Uterus (tissue), 4 donors: ENCODE results near the gene NEK6. TPM values are rescaled to one million over a fixed set of nuclear protein-coding genes. Genes with fewer than 3 reads are reported as not detected.

Experiments
- DNase-seq, 2 donors: peaks; one replicate each; pipeline ENCODE4 v3.0.0-alpha.2; 2019 to 2020
- H3K27ac ChIP-seq, 2 donors: fragments of 200-600 bp; sonication (generic); 1 replicate in 1 of 2; 2 replicates in 1 of 2; pipeline ENCODE4 v1.5.1; 2016 to 2018
- H3K27me3 ChIP-seq, 2 donors: fragments of 200-600 bp; sonication (generic); one replicate each; pipeline ENCODE4 v1.5.1; 2018 to 2019; ENCODE audit warnings: control low read depth in 1 of 2
- H3K36me3 ChIP-seq, 2 donors: fragments of 200-600 bp; sonication (generic); one replicate each; pipeline ENCODE4 v1.5.1; 2019; ENCODE audit warnings: control low read depth in 1 of 2
- H3K4me1 ChIP-seq, 2 donors: fragments of 200-600 bp; sonication (generic); one replicate each; pipeline ENCODE4 v1.5.1; 2018 to 2019; ENCODE audit warnings: control low read depth in 1 of 2
- H3K4me3 ChIP-seq, 2 donors: fragments of 200-600 bp; sonication (generic); 1 replicate in 1 of 2; 2 replicates in 1 of 2; pipeline ENCODE4 v1.5.1; 2018 to 2019; ENCODE audit warnings: mild to moderate bottlenecking in 1 of 2
- H3K9me3 ChIP-seq, 2 donors: fragments of 200-600 bp; sonication (generic); one replicate each; pipeline ENCODE4 v1.5.1; 2019; ENCODE audit warnings: control low read depth in 1 of 2
- POLR2A ChIP-seq, 2 donors: fragments of 450-650 bp; IDR thresholded peaks; one replicate each; pipeline ENCODE4 v1.6.1; 2016; ENCODE audit warnings: antibody characterized with exemption in 2 of 2, mild to moderate bottlenecking in 1 of 2, moderate library complexity in 1 of 2
- intact Hi-C: fragments of 100-400 bp; cut with DNase I; formaldehyde crosslinking; loops from one replicate; pipeline ENCODE4 v1.15.1; 2023; ENCODE audit warnings: low total_unique reads
- total RNA-seq, 4 donors: library from RNA; depleted of rRNA in 3 of 4; stranded (reverse); fragments of >200 nt in 3 of 4; gene quantifications; one replicate each; pipeline versions ENCODE4 v1.1.0 to v1.2.4, GENCODE V29; 2014 to 2023
- TF ChIP-seq, protein P1 (sequence below), 4 experiments: fragments of 200-600 bp in 2 of 4; fragments of 450-650 bp in 2 of 4; sonication (generic) in 2 of 4; IDR thresholded peaks; one replicate each; pipeline ENCODE4 v1.5.1; 2016 to 2019; ENCODE audit warnings: antibody characterized with exemption in 4 of 4, mild to moderate bottlenecking in 2 of 4, moderate library complexity in 1 of 4
- donor health status: DM: yes; HTN: yes; CAD: no.

The NEK6 gene
- total RNA-seq, 4 donors from 2014 or later = 6.1 to 38.5 (median 34.7) TPM

DNA sequence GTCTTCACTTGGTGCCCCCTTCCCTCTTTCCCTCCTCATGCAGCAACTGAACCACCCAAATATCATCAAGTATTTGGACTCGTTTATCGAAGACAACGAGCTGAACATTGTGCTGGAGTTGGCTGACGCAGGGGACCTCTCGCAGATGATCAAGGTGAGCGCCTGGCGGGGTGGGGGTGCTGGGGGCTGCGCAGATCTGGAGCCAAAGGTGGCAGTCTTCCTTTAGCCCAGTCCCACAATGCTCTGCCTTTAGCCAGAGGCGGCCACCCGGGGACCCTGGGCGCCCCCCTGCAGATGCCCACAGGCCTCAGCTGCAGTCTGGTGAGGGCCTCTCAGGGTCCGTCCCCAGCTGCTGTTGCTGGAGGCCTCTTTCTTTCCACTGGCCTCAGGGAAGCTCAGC lies 63.7 kb downstream of the NEK6 start:
- TF ChIP-seq, protein P1, sequence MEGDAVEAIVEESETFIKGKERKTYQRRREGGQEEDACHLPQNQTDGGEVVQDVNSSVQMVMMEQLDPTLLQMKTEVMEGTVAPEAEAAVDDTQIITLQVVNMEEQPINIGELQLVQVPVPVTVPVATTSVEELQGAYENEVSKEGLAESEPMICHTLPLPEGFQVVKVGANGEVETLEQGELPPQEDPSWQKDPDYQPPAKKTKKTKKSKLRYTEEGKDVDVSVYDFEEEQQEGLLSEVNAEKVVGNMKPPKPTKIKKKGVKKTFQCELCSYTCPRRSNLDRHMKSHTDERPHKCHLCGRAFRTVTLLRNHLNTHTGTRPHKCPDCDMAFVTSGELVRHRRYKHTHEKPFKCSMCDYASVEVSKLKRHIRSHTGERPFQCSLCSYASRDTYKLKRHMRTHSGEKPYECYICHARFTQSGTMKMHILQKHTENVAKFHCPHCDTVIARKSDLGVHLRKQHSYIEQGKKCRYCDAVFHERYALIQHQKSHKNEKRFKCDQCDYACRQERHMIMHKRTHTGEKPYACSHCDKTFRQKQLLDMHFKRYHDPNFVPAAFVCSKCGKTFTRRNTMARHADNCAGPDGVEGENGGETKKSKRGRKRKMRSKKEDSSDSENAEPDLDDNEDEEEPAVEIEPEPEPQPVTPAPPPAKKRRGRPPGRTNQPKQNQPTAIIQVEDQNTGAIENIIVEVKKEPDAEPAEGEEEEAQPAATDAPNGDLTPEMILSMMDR (IDR thresholded peaks at IDR 0.05) = no peak
- intact Hi-C loops = loop anchor here (10.0 kb wide), 1 partner anchor 197 kb away; no protein-coding TSS in a partner anchor
- no peaks in the 10 kb centered on the region for H3K36me3 ChIP-seq
- no peak overlapping the region for H3K27ac ChIP-seq
- DNase-seq = no peak
- no peak overlapping the region for H3K4me3 ChIP-seq
- no peaks in the 10 kb centered on the region for H3K27me3 ChIP-seq
- no peaks in the 10 kb centered on the region for H3K9me3 ChIP-seq
- H3K4me1 ChIP-seq = no peaks in the 10 kb centered on the region

DNA sequence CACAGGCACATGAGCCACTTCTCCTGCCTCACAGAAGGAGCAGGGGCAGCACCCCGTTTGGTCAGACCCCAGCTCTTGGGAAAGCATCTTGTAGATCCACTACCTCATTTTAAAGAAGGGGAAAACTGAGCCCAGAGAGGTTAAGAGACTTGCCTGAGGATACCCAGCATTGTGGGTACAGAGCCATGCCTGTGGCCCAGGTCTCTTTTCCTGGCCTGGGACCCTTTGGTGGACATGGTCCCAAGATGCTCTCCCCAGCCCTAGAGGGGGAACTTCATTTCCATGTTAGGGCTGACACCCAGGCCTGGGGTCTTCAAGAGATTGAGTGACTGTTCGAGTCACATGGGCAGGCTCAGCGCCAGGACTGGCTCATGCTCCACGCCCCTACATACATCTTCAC lies 64.2 kb downstream of the NEK6 start:
- TF ChIP-seq POLR2A (IDR thresholded peaks at IDR 0.05) = no peak
- TF ChIP-seq, protein P1 (IDR thresholded peaks at IDR 0.05) = no peak
- Histone ChIP-seq H3K36me3 (no peaks in the 10 kb centered on the region), H3K9me3 (no peaks in the 10 kb centered on the region), H3K4me3 (no peak overlapping the region), H3K27me3 (no peaks in the 10 kb centered on the region), H3K27ac (no peak overlapping the region), H3K4me1 (no peaks in the 10 kb centered on the region)
- DNase-seq = no peak
- intact Hi-C loops = loop anchor here (10.0 kb wide), 1 partner anchor 197 kb away; no protein-coding TSS in a partner anchor

DNA sequence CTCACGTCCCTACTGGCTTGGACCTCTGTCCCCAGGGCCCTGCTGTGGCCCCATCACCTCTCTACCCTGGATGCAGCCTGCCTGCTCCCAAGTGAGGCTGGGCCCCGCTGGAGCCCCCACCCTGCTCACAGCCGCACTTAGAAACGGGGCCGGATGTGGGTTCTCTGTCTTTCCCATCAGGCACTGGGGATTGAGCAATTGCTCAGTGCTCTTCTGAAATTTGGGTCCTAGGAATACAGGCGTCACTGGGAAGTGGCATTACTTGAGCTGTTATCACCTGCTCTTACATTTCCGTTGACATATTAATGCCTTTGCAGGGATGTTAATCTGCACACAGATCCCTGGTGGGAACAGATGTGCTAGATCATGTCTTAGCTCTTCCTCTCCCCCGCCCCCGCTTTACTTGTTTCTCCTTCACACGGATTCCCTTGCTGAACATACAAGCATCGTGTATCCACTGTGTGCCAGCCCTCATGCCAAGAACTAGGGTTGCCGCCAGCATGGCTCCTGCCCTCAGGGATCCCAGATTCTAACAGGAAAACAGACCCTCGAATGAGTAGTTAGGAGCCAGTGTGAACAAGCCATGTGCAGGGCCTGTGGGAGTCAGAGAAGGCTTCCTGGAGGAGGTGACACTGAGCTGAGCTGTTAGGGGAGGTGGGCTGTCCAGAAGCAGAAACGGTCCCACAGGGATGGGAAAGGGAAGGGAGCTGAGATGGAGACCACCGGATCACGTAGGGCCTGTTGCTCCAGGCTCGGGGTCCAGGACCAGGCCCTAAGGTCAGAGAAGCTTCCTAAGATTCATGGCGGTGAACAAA lies 65.1 kb downstream of the NEK6 start:
- Histone ChIP-seq H3K27ac (no peak overlapping the region), H3K36me3 (no peaks in the 10 kb centered on the region), H3K4me1 (no peaks in the 10 kb centered on the region), H3K4me3 (no peak overlapping the region), H3K27me3 (no peaks in the 10 kb centered on the region), H3K9me3 (no peaks in the 10 kb centered on the region)
- TF ChIP-seq, protein P1 (IDR thresholded peaks at IDR 0.05) = no peak
- no peak for TF ChIP-seq POLR2A (IDR thresholded peaks at IDR 0.05)
- intact Hi-C loops = loop anchor here (10.0 kb wide), 1 partner anchor 198 kb away; no protein-coding TSS in a partner anchor
- no peak for DNase-seq

DNA sequence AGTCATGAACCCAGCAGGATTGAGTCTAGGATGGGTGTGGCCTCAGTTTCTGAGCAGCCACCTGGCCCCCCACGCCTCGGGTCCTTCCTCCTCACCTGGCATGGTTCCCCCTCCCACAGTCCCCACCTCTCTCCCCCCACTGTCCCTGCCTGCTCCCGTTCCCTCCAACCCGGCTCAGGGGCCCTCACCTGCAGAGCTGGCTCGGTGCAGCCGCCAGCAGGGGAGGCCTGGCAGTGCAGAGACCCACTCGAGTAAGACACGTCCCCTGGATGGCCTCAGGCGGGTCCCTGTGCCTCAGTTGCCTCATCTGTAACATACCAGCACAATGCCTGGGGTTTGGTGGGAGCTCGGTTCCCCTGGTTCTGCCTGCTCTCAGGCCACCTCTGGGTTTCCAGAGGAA lies 66.2 kb downstream of the NEK6 start:
- Histone ChIP-seq H3K4me3 (no peak overlapping the region), H3K27me3 (no peaks in the 10 kb centered on the region), H3K4me1 (no peaks in the 10 kb centered on the region), H3K9me3 (no peaks in the 10 kb centered on the region), H3K27ac (no peak overlapping the region), H3K36me3 (no peaks in the 10 kb centered on the region)
- no peak for DNase-seq
- TF ChIP-seq, protein P1 (IDR thresholded peaks at IDR 0.05) = no peak
- no peak for TF ChIP-seq POLR2A (IDR thresholded peaks at IDR 0.05)
- intact Hi-C loops = loop anchor here (10.0 kb wide), 1 partner anchor 199 kb away; no protein-coding TSS in a partner anchor

DNA sequence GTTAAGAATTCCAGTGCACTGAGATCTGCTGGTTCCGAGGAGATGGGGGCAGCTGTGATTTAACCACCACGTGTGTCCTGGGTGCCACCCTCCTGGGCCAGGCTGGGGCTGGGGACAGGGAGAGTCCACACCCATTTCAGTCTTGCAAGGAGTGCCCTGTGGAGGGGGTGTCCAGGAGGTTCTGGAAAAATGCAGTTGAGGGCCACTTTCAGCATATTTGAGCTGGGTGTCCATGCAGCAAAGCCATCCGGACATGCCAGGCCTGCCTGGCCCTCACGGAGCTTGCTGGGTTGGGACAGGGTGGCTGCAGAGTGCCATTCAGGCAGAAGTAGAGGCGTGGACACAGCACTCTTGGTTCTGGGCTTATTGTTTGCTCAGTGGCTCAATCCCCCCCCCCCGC lies 68.1 kb downstream of the NEK6 start:
- H3K27ac ChIP-seq = no peak overlapping the region
- intact Hi-C loops = loop anchor here (2.0 to 10.0 kb wide), 2 partner anchors 39 to 201 kb away; no protein-coding TSS in a partner anchor
- H3K36me3 ChIP-seq = no peaks in the 10 kb centered on the region
- DNase-seq = no peak
- no peaks in the 10 kb centered on the region for H3K27me3 ChIP-seq
- no peaks in the 10 kb centered on the region for H3K9me3 ChIP-seq
- no peak for TF ChIP-seq POLR2A (IDR thresholded peaks at IDR 0.05)
- TF ChIP-seq, protein P1 (IDR thresholded peaks at IDR 0.05) = no peak
- H3K4me1 ChIP-seq = no peaks in the 10 kb centered on the region
- H3K4me3 ChIP-seq = no peak overlapping the region
